Mammary epithelial cell (primary cell): Measurements from ENCODE around the gene TMEM182.

Experiments
- EZH2 ChIP-seq: IDR thresholded peaks from 2 replicates; pipeline ENCODE4 v1.6.1; 2012; ENCODE audit warnings: low read length, inconsistent platforms, borderline replicate concordance
- TF ChIP-seq, protein P1 (sequence below), 2 donors: IDR thresholded peaks in 1 of 2; conservative IDR thresholded peaks in 1 of 2; 2 replicates each; pipeline ENCODE4 v1.5.1; 2011 to 2012; ENCODE audit warnings: inconsistent platforms in 2 of 2, low read length in 2 of 2, mild to moderate bottlenecking in 2 of 2, control low read depth in 1 of 2, low read depth in 1 of 2; ENCODE audit not compliant: insufficient read depth in 1 of 2; ENCODE audit errors: extremely low read depth in 1 of 2

- TF ChIP-seq, protein P1, sequence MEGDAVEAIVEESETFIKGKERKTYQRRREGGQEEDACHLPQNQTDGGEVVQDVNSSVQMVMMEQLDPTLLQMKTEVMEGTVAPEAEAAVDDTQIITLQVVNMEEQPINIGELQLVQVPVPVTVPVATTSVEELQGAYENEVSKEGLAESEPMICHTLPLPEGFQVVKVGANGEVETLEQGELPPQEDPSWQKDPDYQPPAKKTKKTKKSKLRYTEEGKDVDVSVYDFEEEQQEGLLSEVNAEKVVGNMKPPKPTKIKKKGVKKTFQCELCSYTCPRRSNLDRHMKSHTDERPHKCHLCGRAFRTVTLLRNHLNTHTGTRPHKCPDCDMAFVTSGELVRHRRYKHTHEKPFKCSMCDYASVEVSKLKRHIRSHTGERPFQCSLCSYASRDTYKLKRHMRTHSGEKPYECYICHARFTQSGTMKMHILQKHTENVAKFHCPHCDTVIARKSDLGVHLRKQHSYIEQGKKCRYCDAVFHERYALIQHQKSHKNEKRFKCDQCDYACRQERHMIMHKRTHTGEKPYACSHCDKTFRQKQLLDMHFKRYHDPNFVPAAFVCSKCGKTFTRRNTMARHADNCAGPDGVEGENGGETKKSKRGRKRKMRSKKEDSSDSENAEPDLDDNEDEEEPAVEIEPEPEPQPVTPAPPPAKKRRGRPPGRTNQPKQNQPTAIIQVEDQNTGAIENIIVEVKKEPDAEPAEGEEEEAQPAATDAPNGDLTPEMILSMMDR (conservative IDR thresholded peaks at IDR 0.05 in 1 of 2, IDR thresholded peaks at IDR 0.05 in 1 of 2; ENCODE audit: extremely low read depth in 1 of 2, insufficient read depth in 1 of 2, low read depth in 1 of 2, low read length in 2 of 2): no peak
- TF ChIP-seq EZH2: no peak
Measured at GRCh38 chr2:102801098-102801718, 39.4 kb downstream of the TMEM182 start.
